ENCODE results near the gene PROM2. TPM values are rescaled to one million over a fixed set of nuclear protein-coding genes. Genes with fewer than 3 reads are reported as not detected.

Gene PROM2
- total RNA-seq, 1 experiment from 2014 or later = 64.2 TPM

GRCh38 chr2:95231723-95232122, 42.5 kb upstream of the PROM2 start:
- Histone ChIP-seq H3K9ac (ENCODE audit: low read length) (no peak overlapping the region), H3K79me2 (ENCODE audit: low read length) (no peaks in the 10 kb centered on the region), H4K20me1 (ENCODE audit: low read length) (no peaks in the 10 kb centered on the region), H3K36me3 (ENCODE audit: low read depth, low read length) (no peaks in the 10 kb centered on the region), H3K4me2 (ENCODE audit: low read length) (peak overlapping the region; percentile 11; the same call in 1 of the 2 replicates), H3K4me1 (ENCODE audit: insufficient read depth, low read length) (peaks cover 10% of the 10 kb centered on the region), H3F3A (ENCODE audit: low read length, unreplicated experiment) (no peaks in the 10 kb centered on the region), H3K27ac (ENCODE audit: low read length) (no peak overlapping the region), H3K27me3 (ENCODE audit: low read length) (no peaks in the 10 kb centered on the region), H2AFZ (ENCODE audit: low read length) (no peak overlapping the region), H3K4me3 (ENCODE audit: low read length) (no peak overlapping the region), H3K9me3 (ENCODE audit: low read length) (no peaks in the 10 kb centered on the region), H3K9me2 (replicated peaks; ENCODE audit: low read length) (no peaks in the 10 kb centered on the region)
- intact Hi-C loops (cut with micrococcal nuclease) = loop anchor here (1.0 kb wide), 1 partner anchor 84 kb away; no protein-coding TSS in a partner anchor
- BruUV-seq (replicated peaks) = no TSS peak
- DNase-seq = peak; percentile 93
- ATAC-seq = peak; percentile 85
- ChIA-PET CTCF (interaction anchor here (0.8 to 2.5 kb wide), 9 partner anchors 42 to 157 kb away, joined by 3 to 28 read pairs (median 7); partner anchors contain the start of gene PROM2), POLR2A (ENCODE audit: unreplicated experiment) (interaction anchor here (0.6 kb wide), 1 partner anchor 170 kb away, joined by 3 read pairs; no protein-coding TSS in a partner anchor)
- TF ChIP-seq CTCF (conservative IDR thresholded peaks at IDR 0.05; ENCODE audit: low read depth, low read length) (peak; percentile 96), EZH2phosphoT487 (IDR thresholded peaks at IDR 0.05; ENCODE audit: borderline replicate concordance, low read length) (no peak), EZH2 (IDR thresholded peaks at IDR 0.05; ENCODE audit: low read length, unreplicated experiment) (no peak)

- H2AFZ ChIP-seq (ENCODE audit: low read length) = no peak overlapping the region
- POLR2A ChIA-PET (ENCODE audit: unreplicated experiment) = interaction anchor here (0.6 kb wide), 1 partner anchor 170 kb away, joined by 3 read pairs; no protein-coding TSS in a partner anchor
- peak; percentile 56 for ATAC-seq
- CTCF ChIA-PET = interaction anchor here (0.8 to 2.5 kb wide), 9 partner anchors 42 to 157 kb away, joined by 3 to 28 read pairs (median 7); partner anchors contain the start of gene PROM2
- no TSS peak for BruUV-seq (replicated peaks)
- H3K4me2 ChIP-seq (ENCODE audit: low read length) = peak overlapping the region; percentile 11; the same call in 1 of the 2 replicates
- no peaks in the 10 kb centered on the region for H3K9me2 ChIP-seq (replicated peaks; ENCODE audit: low read length)
- TF ChIP-seq CTCF (conservative IDR thresholded peaks at IDR 0.05; ENCODE audit: low read depth, low read length) (no peak), EZH2 (IDR thresholded peaks at IDR 0.05; ENCODE audit: low read length, unreplicated experiment) (no peak), EZH2phosphoT487 (IDR thresholded peaks at IDR 0.05; ENCODE audit: borderline replicate concordance, low read length) (no peak)
- DNase-seq = peak; percentile 16
- no peak overlapping the region for H3K4me3 ChIP-seq (ENCODE audit: low read length)
- H3K27ac ChIP-seq (ENCODE audit: low read length) = no peak overlapping the region
- H3K9ac ChIP-seq (ENCODE audit: low read length) = no peak overlapping the region
- no peaks in the 10 kb centered on the region for H3K79me2 ChIP-seq (ENCODE audit: low read length)
- H3K36me3 ChIP-seq (ENCODE audit: low read depth, low read length) = no peaks in the 10 kb centered on the region
- no peaks in the 10 kb centered on the region for H3F3A ChIP-seq (ENCODE audit: low read length, unreplicated experiment)
- H4K20me1 ChIP-seq (ENCODE audit: low read length) = no peaks in the 10 kb centered on the region
- no peaks in the 10 kb centered on the region for H3K27me3 ChIP-seq (ENCODE audit: low read length)
- intact Hi-C loops (cut with micrococcal nuclease) = no loop called here
- peaks cover 10% of the 10 kb centered on the region for H3K4me1 ChIP-seq (ENCODE audit: insufficient read depth, low read length)
- H3K9me3 ChIP-seq (ENCODE audit: low read length) = no peaks in the 10 kb centered on the region
These were observed 42.0 kb upstream of the PROM2 start for GRCh38 chr2:95232232-95232631.

- Histone ChIP-seq H2AFZ (ENCODE audit: low read length) (no peak overlapping the region), H3K4me3 (ENCODE audit: low read length) (no peak overlapping the region), H3K9me2 (replicated peaks; ENCODE audit: low read length) (no peaks in the 10 kb centered on the region), H3K4me2 (ENCODE audit: low read length) (no peak overlapping the region), H3K27me3 (ENCODE audit: low read length) (no peaks in the 10 kb centered on the region), H3K79me2 (ENCODE audit: low read length) (no peaks in the 10 kb centered on the region), H3K9me3 (ENCODE audit: low read length) (no peaks in the 10 kb centered on the region), H3K27ac (ENCODE audit: low read length) (no peak overlapping the region), H4K20me1 (ENCODE audit: low read length) (no peaks in the 10 kb centered on the region), H3K9ac (ENCODE audit: low read length) (no peak overlapping the region), H3F3A (ENCODE audit: low read length, unreplicated experiment) (no peaks in the 10 kb centered on the region), H3K4me1 (ENCODE audit: insufficient read depth, low read length) (peaks cover 10% of the 10 kb centered on the region), H3K36me3 (ENCODE audit: low read depth, low read length) (no peaks in the 10 kb centered on the region)
- DNase-seq (no peak), ATAC-seq (no peak)
- POLR2A ChIA-PET (ENCODE audit: unreplicated experiment) = no interaction called here
- no peak for TF ChIP-seq CTCF (conservative IDR thresholded peaks at IDR 0.05; ENCODE audit: low read depth, low read length)
- BruUV-seq (replicated peaks) = no TSS peak
- intact Hi-C loops (cut with micrococcal nuclease) = no loop called here
- CTCF ChIA-PET = no interaction called here
These were observed 39.9 kb upstream of the PROM2 start for GRCh38 chr2:95234286-95234785.

Data from PC-3 (cell line).